Type B pancreatic cell (in vitro differentiated cells): ENCODE measurements around the gene HAGHL. TPM values are rescaled to one million over a fixed set of nuclear protein-coding genes. Genes with fewer than 3 reads are reported as not detected.
"Not testable (repeated sequence)": the region's sequence is repeated elsewhere in the genome, so short reads cannot be mapped to it uniquely, and the experiment has no call there.

Source experiments
- DNase-seq: peaks from one replicate; pipeline ENCODE4 v3.0.0; 2021; ENCODE audit warnings: mixed read lengths; ENCODE audit not compliant: unreplicated experiment; ENCODE audit errors: extremely low spot score
- H3K27ac Mint-ChIP-seq: 2 replicates; pipeline ENCODE4 v1.8.0; 2021; ENCODE audit warnings: mild to moderate bottlenecking, mixed read lengths
- H3K27me3 Mint-ChIP-seq: 2 replicates; pipeline ENCODE4 v1.8.0; 2021; ENCODE audit warnings: mixed read lengths
- H3K36me3 Mint-ChIP-seq: 2 replicates; pipeline ENCODE4 v1.8.0; 2021; ENCODE audit warnings: mixed read lengths
- H3K4me1 Mint-ChIP-seq: one replicate; pipeline ENCODE4 v1.8.0; 2021; ENCODE audit warnings: mixed read lengths; ENCODE audit not compliant: unreplicated experiment
- H3K4me3 Mint-ChIP-seq: 2 replicates; pipeline ENCODE4 v1.8.0; 2021; ENCODE audit warnings: mild to moderate bottlenecking, mixed read lengths
- H3K9me3 Mint-ChIP-seq: 2 replicates; pipeline ENCODE4 v1.8.0; 2021; ENCODE audit warnings: mixed read lengths
- total RNA-seq: library from RNA; stranded (reverse); gene quantifications from 2 replicates; pipeline ENCODE4 v1.2.1, GENCODE V29; 2021; ENCODE audit warnings: low replicate concordance
- TF ChIP-seq, protein P1 (sequence below): fragments of 200-600 bp; sonication (generic); conservative IDR thresholded peaks from 2 replicates; pipeline ENCODE4 v1.5.0; 2021; ENCODE audit warnings: antibody characterized with exemption, mild to moderate bottlenecking

The HAGHL gene
- total RNA-seq, 1 donor from 2014 or later, result 8.5 TPM

DNA sequence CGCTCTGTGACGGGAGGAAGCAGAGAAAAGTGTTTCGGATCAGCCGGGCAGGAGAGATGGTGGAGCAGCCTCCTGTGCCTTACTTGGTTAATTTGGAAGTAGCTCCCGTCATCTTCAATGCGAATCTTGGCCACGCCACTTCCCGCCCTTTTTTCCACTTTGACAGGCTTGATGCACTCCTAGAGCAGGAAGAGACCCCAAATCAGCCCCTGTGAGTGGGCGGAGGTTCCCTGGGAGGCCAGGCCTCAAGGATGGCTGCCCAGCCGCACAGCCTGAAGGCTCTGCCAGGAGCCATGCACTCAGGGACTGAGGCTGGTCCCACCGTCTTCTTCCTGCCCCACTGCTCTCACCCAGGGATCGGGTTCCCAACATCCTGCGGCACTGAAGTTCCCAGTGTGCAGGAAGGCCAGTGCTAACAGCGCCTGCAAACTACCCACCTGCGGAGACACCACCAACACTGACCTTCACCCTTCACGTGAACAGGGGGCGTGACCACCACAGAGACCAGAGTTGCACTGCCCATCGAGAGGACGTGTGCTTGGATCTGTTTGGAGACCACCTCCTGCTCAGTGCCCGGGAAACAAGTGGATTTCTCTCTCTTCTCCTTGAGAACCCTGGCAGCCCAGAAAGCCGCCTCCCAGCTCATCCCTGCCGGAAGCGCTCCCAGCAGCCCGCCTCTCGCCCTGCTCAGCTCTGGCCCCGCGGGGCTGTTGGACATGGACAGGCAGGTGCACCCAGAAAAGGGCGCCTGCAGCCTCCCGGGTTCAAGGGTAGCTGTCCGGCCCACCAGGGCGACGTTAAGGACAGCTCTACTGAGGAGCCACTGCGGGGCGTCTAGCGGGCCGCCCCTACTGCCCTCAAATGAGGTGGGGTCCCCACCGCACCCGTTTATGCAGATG, 12.9 kb downstream of the HAGHL start:
- H3K27ac Mint-ChIP-seq, result no peak overlapping the region
- H3K36me3 Mint-ChIP-seq, result no peaks in the 10 kb centered on the region
- H3K4me3 Mint-ChIP-seq, result peak overlapping the region; percentile 80
- no peaks in the 10 kb centered on the region for H3K9me3 Mint-ChIP-seq
- TF ChIP-seq, protein P1, sequence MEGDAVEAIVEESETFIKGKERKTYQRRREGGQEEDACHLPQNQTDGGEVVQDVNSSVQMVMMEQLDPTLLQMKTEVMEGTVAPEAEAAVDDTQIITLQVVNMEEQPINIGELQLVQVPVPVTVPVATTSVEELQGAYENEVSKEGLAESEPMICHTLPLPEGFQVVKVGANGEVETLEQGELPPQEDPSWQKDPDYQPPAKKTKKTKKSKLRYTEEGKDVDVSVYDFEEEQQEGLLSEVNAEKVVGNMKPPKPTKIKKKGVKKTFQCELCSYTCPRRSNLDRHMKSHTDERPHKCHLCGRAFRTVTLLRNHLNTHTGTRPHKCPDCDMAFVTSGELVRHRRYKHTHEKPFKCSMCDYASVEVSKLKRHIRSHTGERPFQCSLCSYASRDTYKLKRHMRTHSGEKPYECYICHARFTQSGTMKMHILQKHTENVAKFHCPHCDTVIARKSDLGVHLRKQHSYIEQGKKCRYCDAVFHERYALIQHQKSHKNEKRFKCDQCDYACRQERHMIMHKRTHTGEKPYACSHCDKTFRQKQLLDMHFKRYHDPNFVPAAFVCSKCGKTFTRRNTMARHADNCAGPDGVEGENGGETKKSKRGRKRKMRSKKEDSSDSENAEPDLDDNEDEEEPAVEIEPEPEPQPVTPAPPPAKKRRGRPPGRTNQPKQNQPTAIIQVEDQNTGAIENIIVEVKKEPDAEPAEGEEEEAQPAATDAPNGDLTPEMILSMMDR, result no peak
- no peaks in the 10 kb centered on the region for H3K27me3 Mint-ChIP-seq
- no peak for DNase-seq
- H3K4me1 Mint-ChIP-seq, result peaks cover 7% of the 10 kb centered on the region

DNA sequence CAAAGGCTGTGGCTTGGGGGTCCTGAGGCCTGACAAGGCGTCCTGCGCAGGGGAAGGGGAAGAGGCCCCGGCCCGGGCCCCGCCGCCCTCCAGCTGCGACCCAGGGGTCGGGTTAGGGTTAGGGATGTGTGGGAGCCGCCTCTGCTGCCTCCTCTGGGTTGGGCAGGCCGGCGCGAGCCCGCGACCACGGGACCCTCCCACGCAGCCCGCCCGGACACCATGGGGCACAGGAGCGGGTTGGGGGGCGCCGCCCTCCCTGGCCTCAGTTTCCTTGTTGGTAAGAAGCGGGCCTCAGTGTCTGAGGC, 13.5 kb downstream of the HAGHL start:
- peak overlapping the region; percentile 84 for H3K4me3 Mint-ChIP-seq
- H3K36me3 Mint-ChIP-seq, result no peaks in the 10 kb centered on the region
- TF ChIP-seq, protein P1, result no peak
- peaks cover 7% of the 10 kb centered on the region for H3K4me1 Mint-ChIP-seq
- no peak overlapping the region for H3K27ac Mint-ChIP-seq
- H3K27me3 Mint-ChIP-seq, result no peaks in the 10 kb centered on the region
- H3K9me3 Mint-ChIP-seq, result no peaks in the 10 kb centered on the region
- DNase-seq, result no peak

DNA sequence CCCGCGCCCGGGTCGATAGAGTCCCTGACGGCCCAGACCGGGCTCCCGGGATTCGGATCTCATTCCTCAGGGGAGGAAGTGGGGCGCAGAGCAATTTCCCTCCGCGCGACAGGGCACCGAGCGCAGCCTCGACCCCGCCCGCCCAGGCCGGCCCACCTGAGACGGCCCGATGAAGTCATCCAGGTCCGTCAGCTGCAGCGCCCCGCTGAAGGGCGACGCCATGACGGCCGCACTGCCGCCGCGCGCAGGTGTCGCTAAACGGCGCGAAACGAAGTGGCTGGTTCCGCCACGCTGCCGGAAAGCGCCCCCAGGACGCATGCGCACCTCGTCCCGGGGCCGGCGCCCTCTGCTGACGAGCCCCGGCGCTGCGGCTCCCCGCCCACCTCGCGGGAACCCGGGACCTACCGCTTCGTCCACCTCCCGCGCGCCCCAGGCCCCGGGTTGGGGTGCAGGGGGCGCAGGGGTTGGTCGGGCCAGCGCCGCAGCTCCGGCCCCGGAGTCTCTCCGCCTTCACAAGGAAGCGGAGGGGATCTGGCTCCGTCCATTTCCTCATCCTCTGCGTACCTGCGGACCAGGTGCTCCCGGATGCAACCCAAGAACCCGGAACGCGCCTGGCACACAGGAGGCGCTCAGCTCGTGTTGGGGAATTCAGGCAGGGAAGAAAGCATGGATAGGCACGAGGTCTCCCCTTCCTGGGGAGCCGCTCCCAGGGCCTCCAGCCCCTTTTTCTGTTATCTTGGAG, 14.0 kb downstream of the HAGHL start, which contains the start of gene CIAO3:
CIAO3 (minus strand) TSS at position 234 of the 742 bp plus-strand sequence; CDS start at position 222, 12 bp downstream.
- TF ChIP-seq, protein P1, result peak; percentile 93
- Mint-ChIP-seq H3K27ac (no peak within 1 kb of the TSS), H3K27me3 (no peaks in the 10 kb centered on the region), H3K9me3 (no peaks in the 10 kb centered on the region), H3K4me1 (peaks cover 7% of the 10 kb centered on the region), H3K36me3 (no peaks in the 10 kb centered on the region), H3K4me3 (peak within 1 kb of the TSS; percentile 89)
- peak; percentile 97 for DNase-seq

DNA sequence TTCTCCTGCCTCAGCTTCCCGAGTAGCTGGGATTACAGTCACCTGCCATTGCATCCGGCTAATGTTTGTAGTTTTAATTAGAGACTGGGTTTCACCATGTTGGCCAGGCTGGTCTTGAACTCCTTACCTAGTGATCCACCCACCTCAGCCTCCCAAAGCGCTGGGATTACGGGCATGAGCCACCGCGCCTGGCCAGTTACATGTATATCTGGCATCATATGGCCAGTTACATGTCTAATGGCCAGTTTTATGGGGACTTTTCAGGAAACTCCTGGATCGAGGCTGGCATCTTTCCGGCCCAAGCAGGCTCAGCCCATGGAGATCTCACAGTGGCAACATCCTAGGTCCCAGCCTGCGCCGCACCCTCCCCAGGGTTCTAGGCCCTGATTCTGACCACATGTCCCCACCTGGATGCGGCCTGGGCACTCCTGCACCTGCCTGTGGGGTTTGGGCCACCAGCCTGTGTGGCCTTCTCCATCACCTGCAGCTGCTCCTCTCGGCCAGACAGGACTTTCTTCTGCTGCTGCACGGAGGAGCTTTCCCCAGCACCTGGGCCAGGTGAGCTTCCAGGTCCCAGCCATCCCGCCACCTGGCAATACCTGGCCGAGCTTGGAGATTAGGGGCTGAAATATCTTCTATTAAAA, 15.2 kb downstream of the HAGHL start:
- TF ChIP-seq, protein P1, result no peak
- peak overlapping the region; percentile 89 for H3K4me3 Mint-ChIP-seq
- no peaks in the 10 kb centered on the region for H3K36me3 Mint-ChIP-seq
- no peak for DNase-seq
- H3K27ac Mint-ChIP-seq, result no peak overlapping the region
- peaks cover 7% of the 10 kb centered on the region for H3K4me1 Mint-ChIP-seq
- no peaks in the 10 kb centered on the region for H3K9me3 Mint-ChIP-seq
- H3K27me3 Mint-ChIP-seq, result no peaks in the 10 kb centered on the region

DNA sequence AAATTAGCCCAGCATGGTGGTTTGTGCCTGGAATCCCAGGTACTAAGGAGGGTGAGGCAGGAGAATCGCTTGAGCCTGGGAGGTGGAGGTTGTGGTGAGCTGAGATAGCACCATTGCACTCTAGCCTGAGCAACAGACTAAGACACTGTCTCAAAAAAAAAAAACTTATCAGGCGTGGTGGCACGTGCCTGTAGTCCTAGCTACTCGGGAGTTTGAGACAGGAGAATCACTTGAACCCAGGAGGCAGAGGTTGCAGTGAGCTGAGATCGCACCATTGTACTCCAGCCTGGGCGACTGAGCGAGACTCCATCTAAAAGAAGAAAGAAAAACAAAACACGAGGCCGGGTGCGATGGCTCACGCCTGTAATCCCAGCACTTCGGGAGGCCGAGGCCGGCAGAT, 16.0 kb downstream of the HAGHL start:
- not testable (repeated sequence) for H3K4me1 Mint-ChIP-seq, DNase-seq, H3K4me3 Mint-ChIP-seq, H3K9me3 Mint-ChIP-seq, H3K27ac Mint-ChIP-seq, H3K27me3 Mint-ChIP-seq, H3K36me3 Mint-ChIP-seq
